Panc1 (cell line): Measurements from ENCODE around the gene GRIN1.
"Not testable (repeated sequence)": the region's sequence is repeated elsewhere in the genome, so short reads cannot be mapped to it uniquely, and the experiment has no call there.

ENCODE experiments used
- POLR2AphosphoS5 ChIP-seq: IDR thresholded peaks from 2 replicates; pipeline ENCODE4 v1.6.1; 2012; ENCODE audit warnings: mild to moderate bottlenecking, low read depth, low read length, moderate library complexity
- REST ChIP-seq, 2 experiments: IDR thresholded peaks; 2 replicates each; pipeline ENCODE4 v1.6.1; 2011 to 2012; ENCODE audit warnings: low read depth in 2 of 2, control low read depth in 1 of 2, low read length in 1 of 2, mild to moderate bottlenecking in 1 of 2, moderate library complexity in 1 of 2; ENCODE audit not compliant: insufficient read depth in 1 of 2
- TCF7L2 ChIP-seq: IDR thresholded peaks from 2 replicates; pipeline ENCODE4 v1.6.1; 2011; ENCODE audit warnings: mild to moderate bottlenecking, low read depth, low read length, inconsistent platforms
- TF ChIP-seq, protein P1 (sequence below): fragments of 450-650 bp; IDR thresholded peaks from 2 replicates; pipeline ENCODE4 v1.5.1; 2017; ENCODE audit warnings: mild to moderate bottlenecking

- TF ChIP-seq, protein P1, sequence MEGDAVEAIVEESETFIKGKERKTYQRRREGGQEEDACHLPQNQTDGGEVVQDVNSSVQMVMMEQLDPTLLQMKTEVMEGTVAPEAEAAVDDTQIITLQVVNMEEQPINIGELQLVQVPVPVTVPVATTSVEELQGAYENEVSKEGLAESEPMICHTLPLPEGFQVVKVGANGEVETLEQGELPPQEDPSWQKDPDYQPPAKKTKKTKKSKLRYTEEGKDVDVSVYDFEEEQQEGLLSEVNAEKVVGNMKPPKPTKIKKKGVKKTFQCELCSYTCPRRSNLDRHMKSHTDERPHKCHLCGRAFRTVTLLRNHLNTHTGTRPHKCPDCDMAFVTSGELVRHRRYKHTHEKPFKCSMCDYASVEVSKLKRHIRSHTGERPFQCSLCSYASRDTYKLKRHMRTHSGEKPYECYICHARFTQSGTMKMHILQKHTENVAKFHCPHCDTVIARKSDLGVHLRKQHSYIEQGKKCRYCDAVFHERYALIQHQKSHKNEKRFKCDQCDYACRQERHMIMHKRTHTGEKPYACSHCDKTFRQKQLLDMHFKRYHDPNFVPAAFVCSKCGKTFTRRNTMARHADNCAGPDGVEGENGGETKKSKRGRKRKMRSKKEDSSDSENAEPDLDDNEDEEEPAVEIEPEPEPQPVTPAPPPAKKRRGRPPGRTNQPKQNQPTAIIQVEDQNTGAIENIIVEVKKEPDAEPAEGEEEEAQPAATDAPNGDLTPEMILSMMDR: not testable (repeated sequence)
- not testable (repeated sequence) for TF ChIP-seq POLR2AphosphoS5; TCF7L2; REST (IDR thresholded peaks at IDR 0.05; ENCODE audit: insufficient read depth in 1 of 2, low read depth in 2 of 2, low read length in 1 of 2)
These were observed 20.8 kb upstream of the GRIN1 start for GRCh38 chr9:137118092-137118603.
